Spleen (tissue), 11 donors: ENCODE results near the gene SCN8A. TPM values are rescaled to one million over a fixed set of nuclear protein-coding genes. Genes with fewer than 3 reads are reported as not detected.

ENCODE experiments used
- DNase-seq: peaks from one replicate; pipeline ENCODE4 v3.0.0-alpha.2; 2020
- H3K27ac ChIP-seq, 8 donors: fragments of 200-600 bp; sonication (generic) in 7 of 8; 1 replicate in 4 of 8; 2 replicates in 4 of 8; pipeline versions ENCODE4 v1.5.0 to v1.8.0; 2016 to 2021; ENCODE audit warnings: inconsistent platforms in 4 of 8, mild to moderate bottlenecking in 4 of 8, moderate library complexity in 1 of 8
- H3K27me3 ChIP-seq, 7 donors: fragments of 200-600 bp; sonication (generic) in 6 of 7; replicated peaks in 1 of 7; 1 replicate in 4 of 7; 2 replicates in 3 of 7; pipeline versions ENCODE4 v1.5.0 to v1.8.0; 2016 to 2021; ENCODE audit warnings: inconsistent platforms in 3 of 7, mild to moderate bottlenecking in 1 of 7
- H3K36me3 ChIP-seq, 6 donors: fragments of 200-600 bp; sonication (generic) in 5 of 6; 1 replicate in 4 of 6; 2 replicates in 2 of 6; pipeline versions ENCODE4 v1.5.0 to v1.8.0; 2016 to 2021; ENCODE audit warnings: inconsistent platforms in 2 of 6
- H3K4me1 ChIP-seq, 6 donors: fragments of 200-600 bp; sonication (generic) in 5 of 6; 1 replicate in 3 of 6; 2 replicates in 3 of 6; pipeline versions ENCODE4 v1.5.0 to v1.8.0; 2016 to 2021; ENCODE audit warnings: inconsistent platforms in 3 of 6
- H3K4me3 ChIP-seq, 8 donors: fragments of 200-600 bp; sonication (generic) in 7 of 8; 1 replicate in 4 of 8; 2 replicates in 4 of 8; pipeline versions ENCODE4 v1.5.0 to v1.8.0; 2016 to 2021; ENCODE audit warnings: inconsistent platforms in 4 of 8, mild to moderate bottlenecking in 4 of 8, moderate library complexity in 2 of 8
- H3K9me3 ChIP-seq, 8 donors: fragments of 200-600 bp; sonication (generic) in 7 of 8; 1 replicate in 4 of 8; 2 replicates in 4 of 8; pipeline versions ENCODE4 v1.5.0 to v1.8.0; 2016 to 2021; ENCODE audit warnings: inconsistent platforms in 4 of 8
- CTCF ChIP-seq, 11 experiments: fragments of 200-600 bp in 7 of 11; fragments of 450-650 bp in 4 of 11; sonication (generic) in 4 of 11; IDR thresholded peaks in 8 of 11; conservative IDR thresholded peaks in 3 of 11; 1 replicate in 7 of 11; 2 replicates in 4 of 11; pipeline versions ENCODE4 v1.4.0 to v1.8.0; 2016 to 2021; ENCODE audit warnings: antibody characterized with exemption in 11 of 11, inconsistent platforms in 4 of 11, mild to moderate bottlenecking in 1 of 11
- POLR2A ChIP-seq, 3 donors: fragments of 450-650 bp; IDR thresholded peaks; one replicate each; pipeline ENCODE4 v1.5.1; 2017; ENCODE audit warnings: antibody characterized with exemption in 3 of 3, mild to moderate bottlenecking in 1 of 3
- POLR2AphosphoS5 ChIP-seq, 3 donors: sonication (generic); formaldehyde crosslinking; IDR thresholded peaks; one replicate each; pipeline ENCODE4 v1.5.1; 2017; ENCODE audit warnings: antibody characterized with exemption in 3 of 3
- WGBS, 5 donors: extraction: QIAGEN DNeasy Blood & Tissue Kit in 3 of 5; methylation state at CpG; one replicate each; pipeline versions ENCODE4 v1.1.5 to v1.1.7; 2013 to 2018; 5-methylcytosine and 5-hydroxymethylcytosine counted together
- intact Hi-C: fragments of 100-400 bp; cut with DNase I; formaldehyde crosslinking; loops from one replicate; pipeline ENCODE4 v1.15.0; 2023; ENCODE audit warnings: low total_unique reads
- polyA plus RNA-seq, 3 donors: library from polyadenylated mRNA; stranded (reverse); fragments of 200-250 nt; gene quantifications; one replicate each; pipeline ENCODE4 v1.2.1, GENCODE V29; 2013
- total RNA-seq, 7 donors: library from RNA; depleted of rRNA in 3 of 7; stranded (reverse); fragments of >200 nt in 3 of 7; fragmentation: NEBNext Ultra II Directional in 4 of 7; extraction: Animal tissue kit (Norgen Biotek cat#: 25700) in 4 of 7; gene quantifications; one replicate each; pipeline versions ENCODE4 v1.1.0 to v1.2.1, GENCODE V29; 2016 to 2021
- donor health status: healthy with polysubstance abuse.
- donor health status: DM: no; HTN: no; CAD: no; lungs with moderate emphysema.
- donor health status: DM: no; HTN: no; CAD: no.
- donor health status: Bipolar disorder and iron deficiency.
- donor health status: healthy.
- donor health status: DM: no; HTN: no; CAD: no.
- donor health status: DM: yes; HTN: yes; CAD: no.

Gene SCN8A
- total and polyA plus RNA-seq, 10 donors: 0.17 to 4.7 (median 3.0) TPM

GRCh38 chr12:51749206-51749985 is 158.4 kb downstream of the SCN8A start:
- intact Hi-C loops: no loop called here
- TF ChIP-seq CTCF (IDR thresholded peaks at IDR 0.05 in 8 of 11, conservative IDR thresholded peaks at IDR 0.05 in 3 of 11) (no peak), POLR2A (IDR thresholded peaks at IDR 0.05) (no peak), POLR2AphosphoS5 (IDR thresholded peaks at IDR 0.05) (no peak)
- peaks cover 0 to 7% (median 0%) of the 10 kb centered on the region in 7 donors for H3K27me3 ChIP-seq
- H3K4me3 ChIP-seq: no peak overlapping the region
- H3K9me3 ChIP-seq: no peaks in the 10 kb centered on the region
- peaks cover 0 to 5% (median 0%) of the 10 kb centered on the region in 6 donors for H3K4me1 ChIP-seq
- H3K27ac ChIP-seq: no peak overlapping the region
- WGBS, 5 donors: 79 to 87% (median 80%) methylated on average over 10 of the region's 10 CpGs
- H3K36me3 ChIP-seq: peaks cover 0 to 9% (median 0%) of the 10 kb centered on the region in 6 donors
- DNase-seq: no peak

GRCh38 chr12:51749986-51750317 is 158.9 kb downstream of the SCN8A start:
- H3K4me1 ChIP-seq: peaks cover 0 to 5% (median 0%) of the 10 kb centered on the region in 6 donors
- peaks cover 0 to 7% (median 0%) of the 10 kb centered on the region in 7 donors for H3K27me3 ChIP-seq
- peaks cover 0 to 9% (median 0%) of the 10 kb centered on the region in 6 donors for H3K36me3 ChIP-seq
- no peak overlapping the region for H3K27ac ChIP-seq
- DNase-seq: no peak
- no peak for TF ChIP-seq POLR2A (IDR thresholded peaks at IDR 0.05)
- no peak overlapping the region for H3K4me3 ChIP-seq
- intact Hi-C loops: no loop called here
- 74 to 86% (median 83%) methylated on average over 1 of the region's 1 CpG for WGBS, 5 donors
- no peaks in the 10 kb centered on the region for H3K9me3 ChIP-seq

- peak overlapping the region in 4 of 8 donors; percentile 32 to 57 (median 40) for H3K27ac ChIP-seq
- H3K4me3 ChIP-seq: no peak overlapping the region
- peaks cover 0 to under 1% (median 0%) of the 10 kb centered on the region in 6 donors for H3K36me3 ChIP-seq
- peak in 1 of 3 donors; percentile 15 for TF ChIP-seq POLR2AphosphoS5 (IDR thresholded peaks at IDR 0.05)
- TF ChIP-seq CTCF (IDR thresholded peaks at IDR 0.05 in 8 of 11, conservative IDR thresholded peaks at IDR 0.05 in 3 of 11): no peak
- intact Hi-C loops: no loop called here
- WGBS, 5 donors: 21 to 35% (median 22%) methylated on average over 2 of the region's 2 CpGs
- H3K9me3 ChIP-seq: no peaks in the 10 kb centered on the region
- peaks cover 0 to 5% (median 0%) of the 10 kb centered on the region in 6 donors for H3K4me1 ChIP-seq
- no peak for DNase-seq
- peaks cover 0 to 7% (median 0%) of the 10 kb centered on the region in 7 donors for H3K27me3 ChIP-seq
These were observed 160.6 kb downstream of the SCN8A start for GRCh38 chr12:51751661-51752060.

- peak overlapping the region in 4 of 8 donors; percentile 32 to 57 (median 40) for H3K27ac ChIP-seq
- intact Hi-C loops: no loop called here
- H3K9me3 ChIP-seq: no peaks in the 10 kb centered on the region
- no peak overlapping the region for H3K4me3 ChIP-seq
- H3K27me3 ChIP-seq: peaks cover 0 to 7% (median 0%) of the 10 kb centered on the region in 7 donors
- peaks cover 0 to 5% (median 0%) of the 10 kb centered on the region in 6 donors for H3K4me1 ChIP-seq
- DNase-seq: no peak
- 52 to 79% (median 71%) methylated on average over 2 of the region's 2 CpGs for WGBS, 5 donors
- TF ChIP-seq CTCF (IDR thresholded peaks at IDR 0.05 in 8 of 11, conservative IDR thresholded peaks at IDR 0.05 in 3 of 11) (no peak), POLR2A (IDR thresholded peaks at IDR 0.05) (no peak), POLR2AphosphoS5 (IDR thresholded peaks at IDR 0.05) (no peak)
- H3K36me3 ChIP-seq: no peaks in the 10 kb centered on the region
These were observed 161.3 kb downstream of the SCN8A start for GRCh38 chr12:51752234-51752889.
